Measurements from ENCODE around the gene CNTN6.

Gene CNTN6

DNA sequence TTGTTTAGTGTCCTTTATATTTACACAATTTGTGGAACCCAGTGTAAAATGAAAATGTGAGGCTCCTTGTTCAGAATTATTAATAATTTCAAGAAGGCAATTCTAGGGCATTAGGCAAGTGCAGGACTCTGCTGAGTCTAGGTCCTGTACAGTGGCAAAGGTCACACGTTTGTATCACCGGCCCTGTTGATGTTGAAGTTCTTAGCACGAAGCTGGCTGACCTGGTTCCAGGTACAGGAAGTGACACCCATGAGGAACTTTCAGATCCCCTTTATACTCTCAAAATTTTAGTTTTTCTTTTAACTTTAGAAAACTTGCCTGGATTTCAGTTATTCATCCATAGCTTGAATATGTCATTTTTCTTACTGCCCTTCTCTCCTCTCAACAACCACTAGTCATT is 349.4 kb downstream of the CNTN6 start:
- Histone ChIP-seq H3K9me2 (replicated peaks; ENCODE audit: control insufficient read depth, low read length) (no peaks in the 10 kb centered on the region), H4K20me1 (ENCODE audit: control insufficient read depth, insufficient read depth, low read depth, low read length) (no peaks in the 10 kb centered on the region), H3K4me3 (ENCODE audit: low read length) (no peak overlapping the region), H3K27ac (ENCODE audit: low read depth, low read length) (no peak overlapping the region), H3F3A (ENCODE audit: control insufficient read depth, insufficient read depth) (no peaks in the 10 kb centered on the region), H3K27me3 (ENCODE audit: control insufficient read depth, low read length) (no peaks in the 10 kb centered on the region), H3K9me3 (ENCODE audit: control insufficient read depth, insufficient read depth, low read length) (no peaks in the 10 kb centered on the region), H3K4me1 (ENCODE audit: control insufficient read depth, low read length) (no peaks in the 10 kb centered on the region), H3K36me3 (ENCODE audit: control insufficient read depth, low read length) (no peaks in the 10 kb centered on the region), H3K79me2 (ENCODE audit: control insufficient read depth, low read length) (no peaks in the 10 kb centered on the region), H3K4me2 (ENCODE audit: low read length) (no peak overlapping the region)
- TF ChIP-seq EZH2phosphoT487 (IDR thresholded peaks at IDR 0.05; ENCODE audit: borderline replicate concordance, low read length): no peak
- TF ChIP-seq, protein P1, sequence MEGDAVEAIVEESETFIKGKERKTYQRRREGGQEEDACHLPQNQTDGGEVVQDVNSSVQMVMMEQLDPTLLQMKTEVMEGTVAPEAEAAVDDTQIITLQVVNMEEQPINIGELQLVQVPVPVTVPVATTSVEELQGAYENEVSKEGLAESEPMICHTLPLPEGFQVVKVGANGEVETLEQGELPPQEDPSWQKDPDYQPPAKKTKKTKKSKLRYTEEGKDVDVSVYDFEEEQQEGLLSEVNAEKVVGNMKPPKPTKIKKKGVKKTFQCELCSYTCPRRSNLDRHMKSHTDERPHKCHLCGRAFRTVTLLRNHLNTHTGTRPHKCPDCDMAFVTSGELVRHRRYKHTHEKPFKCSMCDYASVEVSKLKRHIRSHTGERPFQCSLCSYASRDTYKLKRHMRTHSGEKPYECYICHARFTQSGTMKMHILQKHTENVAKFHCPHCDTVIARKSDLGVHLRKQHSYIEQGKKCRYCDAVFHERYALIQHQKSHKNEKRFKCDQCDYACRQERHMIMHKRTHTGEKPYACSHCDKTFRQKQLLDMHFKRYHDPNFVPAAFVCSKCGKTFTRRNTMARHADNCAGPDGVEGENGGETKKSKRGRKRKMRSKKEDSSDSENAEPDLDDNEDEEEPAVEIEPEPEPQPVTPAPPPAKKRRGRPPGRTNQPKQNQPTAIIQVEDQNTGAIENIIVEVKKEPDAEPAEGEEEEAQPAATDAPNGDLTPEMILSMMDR (IDR thresholded peaks at IDR 0.05; ENCODE audit: low read depth, low read length, poor library complexity, severe bottlenecking): no peak

DNA sequence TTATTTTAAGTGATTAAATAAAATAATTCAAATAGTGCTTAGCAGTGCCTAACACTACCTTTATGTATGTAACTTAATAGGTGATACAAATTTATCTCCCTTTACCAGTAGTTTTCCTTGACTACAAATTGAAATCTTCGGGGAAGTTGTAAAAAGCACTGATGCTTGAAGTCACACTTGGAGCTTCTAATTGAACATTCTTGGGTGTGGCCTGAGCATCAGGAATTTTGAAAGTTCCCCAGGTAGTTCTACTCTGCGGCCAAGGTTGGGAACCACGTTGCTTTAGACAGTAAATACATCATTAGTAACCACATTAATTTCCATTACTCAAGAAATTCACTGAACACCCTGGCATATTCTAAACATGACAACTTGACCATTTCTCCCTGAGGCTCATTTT is 351.4 kb downstream of the CNTN6 start:
- Histone ChIP-seq H3K9me2 (replicated peaks; ENCODE audit: control insufficient read depth, low read length) (no peaks in the 10 kb centered on the region), H3K9me3 (ENCODE audit: control insufficient read depth, insufficient read depth, low read length) (no peaks in the 10 kb centered on the region), H3K4me1 (ENCODE audit: control insufficient read depth, low read length) (no peaks in the 10 kb centered on the region), H3K4me3 (ENCODE audit: low read length) (no peak overlapping the region), H3K36me3 (ENCODE audit: control insufficient read depth, low read length) (no peaks in the 10 kb centered on the region), H3K4me2 (ENCODE audit: low read length) (no peak overlapping the region), H3F3A (ENCODE audit: control insufficient read depth, insufficient read depth) (no peaks in the 10 kb centered on the region), H3K27me3 (ENCODE audit: control insufficient read depth, low read length) (no peaks in the 10 kb centered on the region), H3K27ac (ENCODE audit: low read depth, low read length) (no peak overlapping the region), H3K79me2 (ENCODE audit: control insufficient read depth, low read length) (no peaks in the 10 kb centered on the region), H4K20me1 (ENCODE audit: control insufficient read depth, insufficient read depth, low read depth, low read length) (no peaks in the 10 kb centered on the region)
- TF ChIP-seq EZH2phosphoT487 (IDR thresholded peaks at IDR 0.05; ENCODE audit: borderline replicate concordance, low read length): no peak
- TF ChIP-seq, protein P1 (IDR thresholded peaks at IDR 0.05; ENCODE audit: low read depth, low read length, poor library complexity, severe bottlenecking): no peak

DNA sequence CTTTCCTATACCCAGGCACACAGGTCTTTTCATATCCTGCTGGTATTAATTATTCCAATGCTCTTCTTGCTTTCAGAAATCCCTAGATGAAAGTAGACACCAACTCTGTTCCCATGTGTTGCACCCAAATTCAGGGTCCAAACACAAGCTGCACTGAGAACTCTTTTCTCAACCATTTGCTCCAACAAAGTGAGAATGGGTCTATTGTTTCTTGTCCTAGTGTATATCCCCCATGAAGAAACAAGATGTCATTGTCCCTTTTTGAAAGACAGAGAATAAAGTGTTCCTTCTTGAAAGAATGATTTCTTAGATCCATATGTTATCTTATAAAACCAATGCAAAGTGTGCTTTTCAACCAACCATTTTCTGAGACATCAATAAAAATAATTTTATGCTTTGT is 353.7 kb downstream of the CNTN6 start:
- Histone ChIP-seq H3K4me1 (ENCODE audit: control insufficient read depth, low read length) (no peaks in the 10 kb centered on the region), H3K4me2 (ENCODE audit: low read length) (no peak overlapping the region), H3K27ac (ENCODE audit: low read depth, low read length) (no peak overlapping the region), H4K20me1 (ENCODE audit: control insufficient read depth, insufficient read depth, low read depth, low read length) (no peaks in the 10 kb centered on the region), H3K79me2 (ENCODE audit: control insufficient read depth, low read length) (no peaks in the 10 kb centered on the region), H3K9me3 (ENCODE audit: control insufficient read depth, insufficient read depth, low read length) (no peaks in the 10 kb centered on the region), H3K9me2 (replicated peaks; ENCODE audit: control insufficient read depth, low read length) (no peaks in the 10 kb centered on the region), H3K4me3 (ENCODE audit: low read length) (no peak overlapping the region), H3F3A (ENCODE audit: control insufficient read depth, insufficient read depth) (no peaks in the 10 kb centered on the region), H3K36me3 (ENCODE audit: control insufficient read depth, low read length) (no peaks in the 10 kb centered on the region), H3K27me3 (ENCODE audit: control insufficient read depth, low read length) (no peaks in the 10 kb centered on the region)
- TF ChIP-seq, protein P1 (IDR thresholded peaks at IDR 0.05; ENCODE audit: low read depth, low read length, poor library complexity, severe bottlenecking): no peak
- TF ChIP-seq EZH2phosphoT487 (IDR thresholded peaks at IDR 0.05; ENCODE audit: borderline replicate concordance, low read length): no peak

DNA sequence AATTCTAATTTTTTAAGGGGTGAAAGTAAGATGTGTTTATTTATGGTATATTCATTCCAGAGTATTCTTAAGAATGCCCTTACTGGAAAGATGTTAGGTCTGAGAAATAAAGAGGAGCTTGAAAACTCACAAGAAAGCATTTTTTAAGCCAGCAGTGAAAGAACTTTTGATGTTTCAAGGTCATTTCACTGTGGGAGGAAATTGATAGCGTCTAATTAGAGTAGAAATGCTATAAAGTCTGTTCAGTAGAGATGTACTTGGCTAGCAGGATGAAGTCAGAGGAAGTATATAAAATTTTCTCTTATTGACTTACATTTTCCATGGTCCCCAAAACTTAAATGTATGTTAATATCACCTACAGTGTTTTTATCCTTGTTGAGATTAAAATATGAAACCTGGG is 354.6 kb downstream of the CNTN6 start:
- Histone ChIP-seq H3K9me3 (ENCODE audit: control insufficient read depth, insufficient read depth, low read length) (no peaks in the 10 kb centered on the region), H3K36me3 (ENCODE audit: control insufficient read depth, low read length) (no peaks in the 10 kb centered on the region), H4K20me1 (ENCODE audit: control insufficient read depth, insufficient read depth, low read depth, low read length) (no peaks in the 10 kb centered on the region), H3K27me3 (ENCODE audit: control insufficient read depth, low read length) (no peaks in the 10 kb centered on the region), H3K79me2 (ENCODE audit: control insufficient read depth, low read length) (no peaks in the 10 kb centered on the region), H3K4me2 (ENCODE audit: low read length) (no peak overlapping the region), H3K4me1 (ENCODE audit: control insufficient read depth, low read length) (no peaks in the 10 kb centered on the region), H3K27ac (ENCODE audit: low read depth, low read length) (no peak overlapping the region), H3F3A (ENCODE audit: control insufficient read depth, insufficient read depth) (no peaks in the 10 kb centered on the region), H3K9me2 (replicated peaks; ENCODE audit: control insufficient read depth, low read length) (no peaks in the 10 kb centered on the region), H3K4me3 (ENCODE audit: low read length) (no peak overlapping the region)
- TF ChIP-seq, protein P1 (IDR thresholded peaks at IDR 0.05; ENCODE audit: low read depth, low read length, poor library complexity, severe bottlenecking): no peak
- no peak for TF ChIP-seq EZH2phosphoT487 (IDR thresholded peaks at IDR 0.05; ENCODE audit: borderline replicate concordance, low read length)
